HepG2 (cell line): ENCODE results near the gene CSF1R. TPM values are rescaled to one million over a fixed set of nuclear protein-coding genes. Genes with fewer than 3 reads are reported as not detected.

Source experiments
- ATAC-seq: fragments of 200-7000 bp; cut with Tn5 transposase; 3 replicates; pipeline ENCODE4 v1.9.1; 2020; ENCODE audit warnings: mild to moderate bottlenecking, moderate library complexity
- BruUV-seq: library from RNA; stranded (reverse); fragments of 400-500 nt; replicated peaks from 2 replicates; lab custom pipeline; 2021; lab: Mats Ljungman, UMichigan
- CTCF ChIA-PET: fragments of 300-600 bp; formaldehyde crosslinking; extraction: SDS; loops from one replicate; lab custom pipeline; 2021; ENCODE audit warnings: low total read pairs, inconsistent platforms, low intra/inter-chr PET ratio; lab: Yijun Ruan, JAX
- POLR2A ChIA-PET: fragments of 350-600 bp; sonication (Branson Sonifier 250); formaldehyde crosslinking; loops from one replicate; lab custom pipeline; 2020; ENCODE audit warnings: antibody characterized with exemption, inconsistent platforms; lab: Yijun Ruan, JAX
- DNase-seq: peaks from one replicate; pipeline ENCODE4 v3.0.0-alpha.2; 2015; ENCODE audit warnings: low spot score
- FAIRE-seq: peaks from 3 replicates; lab custom pipeline; 2011; peaks lifted over from hg19 to GRCh38; lab: Jason Lieb, UNC
- H2AFZ ChIP-seq: one replicate; pipeline ENCODE4 v1.6.1; 2011; ENCODE audit warnings: low read length, inconsistent platforms
- H3K27ac ChIP-seq: fragments of 300-600 bp; 3 replicates; pipeline ENCODE4 v1.8.0; 2011; ENCODE audit warnings: mixed run types, mild to moderate bottlenecking, mixed read lengths, low read length, inconsistent platforms; ENCODE audit not compliant: insufficient read depth; ENCODE audit errors: extremely low read length
- H3K27me3 ChIP-seq, 2 experiments: fragments of 200-600 bp in 1 of 2; 2 replicates in 1 of 2; 3 replicates in 1 of 2; pipeline versions ENCODE4 v1.6.0 to v1.8.0; 2011; ENCODE audit warnings: low read length in 2 of 2, mild to moderate bottlenecking in 2 of 2, moderate library complexity in 2 of 2, inconsistent platforms in 1 of 2; ENCODE audit not compliant: insufficient read depth in 2 of 2, control insufficient read depth in 1 of 2
- H3K36me3 ChIP-seq, 2 experiments: fragments of 200-600 bp in 1 of 2; replicated peaks in 1 of 2; 2 replicates in 1 of 2; 3 replicates in 1 of 2; pipeline versions ENCODE4 v1.5.1 to v1.8.0; 2011; ENCODE audit warnings: low read length in 2 of 2, inconsistent platforms in 1 of 2; ENCODE audit not compliant: insufficient read depth in 2 of 2, control insufficient read depth in 1 of 2
- H3K4me1 ChIP-seq: 2 replicates; pipeline ENCODE4 v1.5.1; 2012; ENCODE audit warnings: low read length, inconsistent platforms; ENCODE audit not compliant: insufficient read depth
- H3K4me2 ChIP-seq: 2 replicates; pipeline ENCODE4 v1.6.0; 2011; ENCODE audit warnings: low read depth, low read length, inconsistent platforms
- H3K4me3 ChIP-seq, 3 experiments: fragments of 200-600 bp in 1 of 3; sonication (generic), shearing (Covaris generic) in 1 of 3; replicated peaks in 1 of 3; 2 replicates each; pipeline ENCODE4 v1.5.1; 2011 to 2016; ENCODE audit warnings: low read length in 3 of 3, inconsistent platforms in 2 of 3, low read depth in 2 of 3, mild to moderate bottlenecking in 2 of 3, control low read depth in 1 of 3, mixed read lengths in 1 of 3; ENCODE audit not compliant: insufficient read depth in 1 of 3
- H3K79me2 ChIP-seq: one replicate; pipeline ENCODE4 v1.6.1; 2011; ENCODE audit warnings: low read length, inconsistent platforms; ENCODE audit not compliant: insufficient read depth
- H3K9ac ChIP-seq: 2 replicates; pipeline ENCODE4 v1.6.0; 2011; ENCODE audit warnings: mild to moderate bottlenecking, low read depth, low read length, inconsistent platforms; ENCODE audit not compliant: insufficient read depth
- H3K9me3 ChIP-seq: 2 replicates; pipeline ENCODE4 v1.5.1; 2012; ENCODE audit warnings: mild to moderate bottlenecking, low read length
- H4K20me1 ChIP-seq: 2 replicates; pipeline ENCODE4 v1.6.0; 2011; ENCODE audit warnings: inconsistent platforms, mild to moderate bottlenecking, low read length, moderate library complexity; ENCODE audit not compliant: insufficient read depth
- ARNT2 ChIP-seq: sonication (generic); formaldehyde crosslinking; IDR thresholded peaks from 2 replicates; pipeline ENCODE4 v1.8.0; 2022; ENCODE audit warnings: mild to moderate bottlenecking, low read depth, missing genetic modification reagents, moderate library complexity
- HES4 ChIP-seq: sonication (generic); formaldehyde crosslinking; IDR thresholded peaks from 2 replicates; pipeline ENCODE4 v1.9.0; 2021; ENCODE audit warnings: mild to moderate bottlenecking, missing genetic modification reagents, borderline replicate concordance
- HMG20A ChIP-seq: IDR thresholded peaks from 2 replicates; pipeline ENCODE4 v1.6.1; 2016; ENCODE audit warnings: borderline replicate concordance
- KAT2B ChIP-seq: fragments of 150-350 bp; IDR thresholded peaks from 2 replicates; pipeline ENCODE4 v1.6.1; 2014; ENCODE audit warnings: low read depth, low read length, borderline replicate concordance
- MEF2D ChIP-seq: sonication (generic); formaldehyde crosslinking; IDR thresholded peaks from 2 replicates; pipeline ENCODE4 v1.5.1; 2020; ENCODE audit warnings: mild to moderate bottlenecking, missing genetic modification reagents
- SOX13 ChIP-seq, 3 experiments: fragments of 450-650 bp in 1 of 3; sonication (generic) in 1 of 3; formaldehyde crosslinking in 1 of 3; IDR thresholded peaks in 2 of 3; conservative IDR thresholded peaks in 1 of 3; 2 replicates each; pipeline versions ENCODE4 v1.5.0 to v1.6.1; 2016 to 2020; ENCODE audit warnings: antibody characterized with exemption in 1 of 3, mild to moderate bottlenecking in 1 of 3, missing compliant biosample characterization in 1 of 3, missing genetic modification reagents in 1 of 3, moderate library complexity in 1 of 3
- SOX5 ChIP-seq: IDR thresholded peaks from 2 replicates; pipeline ENCODE4 v1.6.1; 2016; ENCODE audit warnings: borderline replicate concordance
- SSRP1 ChIP-seq: IDR thresholded peaks from 2 replicates; pipeline ENCODE4 v1.6.1; 2016; ENCODE audit warnings: control low read depth
- ZBTB20 ChIP-seq: sonication (generic); formaldehyde crosslinking; IDR thresholded peaks from 2 replicates; pipeline ENCODE4 v1.8.1; 2023; ENCODE audit warnings: missing genetic modification reagents, low read depth, mild to moderate bottlenecking, borderline replicate concordance
- ZNF17 ChIP-seq: sonication (generic); formaldehyde crosslinking; IDR thresholded peaks from 2 replicates; pipeline ENCODE4 v1.5.0; 2020; ENCODE audit warnings: mild to moderate bottlenecking, missing genetic modification reagents
- ZNF232 ChIP-seq: sonication (generic); formaldehyde crosslinking; IDR thresholded peaks from 2 replicates; pipeline ENCODE4 v1.4.0; 2020; ENCODE audit warnings: missing genetic modification reagents, borderline replicate concordance
- ZNF530 ChIP-seq: sonication (generic); formaldehyde crosslinking; IDR thresholded peaks from 2 replicates; pipeline ENCODE4 v1.5.0; 2020; ENCODE audit warnings: low read depth, mild to moderate bottlenecking, missing genetic modification reagents
- ZNF678 ChIP-seq: sonication (generic); formaldehyde crosslinking; IDR thresholded peaks from 2 replicates; pipeline ENCODE4 v1.4.0; 2020; ENCODE audit warnings: mild to moderate bottlenecking, missing genetic modification reagents
- ZNF713 ChIP-seq: sonication (generic); formaldehyde crosslinking; IDR thresholded peaks from 2 replicates; pipeline ENCODE4 v1.4.0; 2020; ENCODE audit warnings: mild to moderate bottlenecking, missing genetic modification reagents
- WGBS: methylation state at CpG from one replicate; pipeline ENCODE4 v1.1.6; 2017; ENCODE audit warnings: low lambda C conversion rate; 5-methylcytosine and 5-hydroxymethylcytosine counted together
- in situ Hi-C: cut with HindIII; loops from 2 replicates; pipeline ENCODE4 v1.10.0; 2017; ENCODE audit warnings: low pct_unique_long_range_greater_than_20kb; ENCODE audit not compliant: extremely low pct_ligation_motif_present
- intact Hi-C: fragments of 100-400 bp; cut with micrococcal nuclease; formaldehyde crosslinking; loops from one replicate; pipeline ENCODE4 v1.10.0; 2022; ENCODE audit not compliant: unreplicated experiment
- polyA plus RNA-seq, 8 experiments: library from polyadenylated mRNA; depleted of rRNA in 3 of 8; stranded (reverse) in 7 of 8; unstranded in 1 of 8; fragments of >200 nt; fragmentation: Illumina TruSeq in 4 of 8; extraction: Trizol in 4 of 8; gene quantifications; 2 replicates each; pipeline versions ENCODE4 v1.2.1 to v1.2.3, GENCODE V29; 2011 to 2016; ENCODE audit warnings: low read depth in 4 of 8, missing spikeins in 1 of 8, mixed read lengths in 1 of 8; ENCODE audit not compliant: insufficient read depth in 1 of 8
- total RNA-seq, 5 experiments: library from RNA; depleted of rRNA; stranded (reverse); fragments of >200 nt; fragmentation: Illumina TruSeq; extraction: Trizol; gene quantifications; 2 replicates each; pipeline ENCODE4 v1.2.3, GENCODE V29; 2016; ENCODE audit warnings: low read depth in 1 of 5
- TF ChIP-seq, protein P1 (sequence below): sonication (generic); formaldehyde crosslinking; IDR thresholded peaks from 2 replicates; pipeline ENCODE4 v1.4.0; 2020; ENCODE audit warnings: missing genetic modification reagents, mild to moderate bottlenecking, borderline replicate concordance

The CSF1R gene
- total and polyA plus RNA-seq, 2 of the 13 experiments (the other 11 are each of a cell fraction or from before 2014, with no cell fraction given) = 0.01 TPM; not detected in 1

DNA sequence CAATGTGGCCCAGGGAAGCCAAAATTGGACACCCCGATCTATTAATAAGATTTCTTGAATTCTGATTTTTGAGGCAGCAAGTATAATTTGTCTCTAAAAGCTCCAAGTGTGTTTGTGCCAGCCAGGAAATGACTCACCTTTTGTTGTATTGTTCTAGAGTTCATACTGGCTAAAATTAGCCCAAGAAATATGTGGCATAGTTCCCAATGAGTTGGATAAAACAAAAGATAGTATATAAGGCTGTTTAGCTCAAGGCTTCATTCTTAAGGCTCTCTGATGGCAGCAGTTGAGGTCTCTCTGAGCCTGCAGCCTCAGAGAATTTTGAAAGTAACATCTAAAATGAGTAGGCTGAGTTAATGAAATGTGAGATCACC is 64.2 kb downstream of the CSF1R start:
- Histone ChIP-seq H3K9me3 (no peaks in the 10 kb centered on the region), H3K27me3 (no peaks in the 10 kb centered on the region), H3K27ac (peak overlapping the region; percentile 28), H4K20me1 (no peaks in the 10 kb centered on the region), H3K9ac (no peak overlapping the region), H2AFZ (no peak overlapping the region), H3K4me1 (peaks cover 50% of the 10 kb centered on the region), H3K36me3 (peaks cover 28 to 71% of the 10 kb centered on the region in 2 experiments), H3K79me2 (no peaks in the 10 kb centered on the region), H3K4me3 (no peak overlapping the region), H3K4me2 (no peak overlapping the region)
- ATAC-seq (no peak), FAIRE-seq (no peak), DNase-seq (no peak)
- POLR2A ChIA-PET = interaction anchor here (1.0 to 1.4 kb wide), 3 partner anchors 12 to 20 kb away, joined by 3 to 5 read pairs (median 4); no protein-coding TSS in a partner anchor
- in situ Hi-C loops (no loop called here), intact Hi-C loops (loop anchor here (10.0 kb wide), 1 partner anchor 333 kb away; the partner anchor contains the start of gene TCOF1)
- TF ChIP-seq ZNF17 (CRISPR knock-in tag) (no peak), MEF2D (CRISPR knock-in tag) (0 out of 2 replicates have a peak, but pooled peaks have one; percentile 59), SOX5 (CRISPR knock-in tag) (peak; percentile 76; the same call in 1 of the 2 replicates), SOX13 (IDR thresholded peaks at IDR 0.05) (no peak), SOX13 (CRISPR knock-in tag; conservative IDR thresholded peaks at IDR 0.05 in 1 of 2, IDR thresholded peaks at IDR 0.05 in 1 of 2) (peak in 1 of 2 experiments; percentile 85; a peak in 2 of 4 replicates)
- BruUV-seq = no TSS peak
- 96% methylated on average over 1 of the region's 1 CpG for WGBS
- CTCF ChIA-PET = no interaction called here

DNA sequence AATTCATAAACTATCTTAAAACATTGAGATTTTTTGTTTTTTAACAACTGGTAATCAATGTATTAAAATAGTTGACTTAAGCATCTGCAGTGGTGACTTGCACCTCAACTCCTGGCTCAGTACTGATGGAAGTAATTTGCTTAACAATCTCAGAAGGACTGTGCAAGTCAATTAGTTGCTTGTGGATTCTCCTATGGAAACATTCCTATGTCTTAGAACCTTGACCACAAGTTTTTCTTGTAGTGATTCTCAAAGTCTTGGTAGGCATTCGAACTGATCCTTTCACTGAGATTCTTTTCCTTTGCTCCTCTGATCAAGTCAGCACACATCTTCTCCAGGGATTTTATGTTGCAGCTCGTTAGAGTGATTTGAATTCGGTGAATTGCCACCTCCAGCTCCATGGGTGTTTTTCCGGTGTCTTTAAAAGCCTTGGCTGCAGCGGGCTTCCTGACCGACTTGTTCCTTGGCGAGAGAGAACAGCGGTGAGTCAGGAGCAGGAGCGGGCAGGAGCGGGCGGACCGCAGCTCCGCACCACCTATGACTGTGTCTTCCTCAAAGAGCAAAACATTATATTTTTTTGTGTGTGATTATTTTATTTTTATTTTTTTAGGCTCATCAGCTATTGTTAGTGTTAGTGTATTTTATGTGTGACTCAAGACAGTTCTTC is 64.7 kb downstream of the CSF1R start:
- Histone ChIP-seq H3K79me2 (no peaks in the 10 kb centered on the region), H3K27me3 (no peaks in the 10 kb centered on the region), H3K36me3 (peaks cover 26 to 67% of the 10 kb centered on the region in 2 experiments), H3K27ac (peak overlapping the region; percentile 28), H2AFZ (no peak overlapping the region), H3K9ac (no peak overlapping the region), H4K20me1 (no peaks in the 10 kb centered on the region), H3K9me3 (no peaks in the 10 kb centered on the region), H3K4me2 (no peak overlapping the region), H3K4me3 (no peak overlapping the region), H3K4me1 (peaks cover 44% of the 10 kb centered on the region)
- FAIRE-seq = no peak
- no peak for DNase-seq
- CTCF ChIA-PET = no interaction called here
- no TSS peak for BruUV-seq
- POLR2A ChIA-PET = interaction anchor here (1.0 to 1.4 kb wide), 3 partner anchors 11 to 19 kb away, joined by 3 to 5 read pairs (median 4); no protein-coding TSS in a partner anchor
- intact Hi-C loops (loop anchor here (10.0 kb wide), 1 partner anchor 333 kb away; the partner anchor contains the start of gene TCOF1), in situ Hi-C loops (no loop called here)
- WGBS = 95% methylated on average over 13 of the region's 13 CpGs
- ATAC-seq = no peak
- TF ChIP-seq ZNF530 = no peak
- no peak for TF ChIP-seq ZBTB20 (CRISPR knock-in tag)
- no peak for TF ChIP-seq KAT2B
- TF ChIP-seq ARNT2 (CRISPR knock-in tag) = no peak
- TF ChIP-seq HMG20A = no peak
- TF ChIP-seq ZNF232 = no peak
- no peak for TF ChIP-seq HES4 (CRISPR knock-in tag)
- TF ChIP-seq, protein P1, sequence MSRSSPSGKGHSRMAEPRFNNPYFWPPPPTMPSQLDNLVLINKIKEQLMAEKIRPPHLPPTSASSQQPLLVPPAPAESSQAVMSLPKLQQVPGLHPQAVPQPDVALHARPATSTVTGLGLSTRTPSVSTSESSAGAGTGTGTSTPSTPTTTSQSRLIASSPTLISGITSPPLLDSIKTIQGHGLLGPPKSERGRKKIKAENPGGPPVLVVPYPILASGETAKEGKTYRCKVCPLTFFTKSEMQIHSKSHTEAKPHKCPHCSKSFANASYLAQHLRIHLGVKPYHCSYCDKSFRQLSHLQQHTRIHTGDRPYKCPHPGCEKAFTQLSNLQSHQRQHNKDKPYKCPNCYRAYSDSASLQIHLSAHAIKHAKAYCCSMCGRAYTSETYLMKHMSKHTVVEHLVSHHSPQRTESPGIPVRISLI (CRISPR knock-in tag) = no peak
- TF ChIP-seq SSRP1 = no peak
- no peak for TF ChIP-seq SOX5 (CRISPR knock-in tag)
- TF ChIP-seq ZNF713 = no peak
- TF ChIP-seq ZNF678 (CRISPR knock-in tag) = no peak
